ENCODE measurements around the gene CBX4.

DNA sequence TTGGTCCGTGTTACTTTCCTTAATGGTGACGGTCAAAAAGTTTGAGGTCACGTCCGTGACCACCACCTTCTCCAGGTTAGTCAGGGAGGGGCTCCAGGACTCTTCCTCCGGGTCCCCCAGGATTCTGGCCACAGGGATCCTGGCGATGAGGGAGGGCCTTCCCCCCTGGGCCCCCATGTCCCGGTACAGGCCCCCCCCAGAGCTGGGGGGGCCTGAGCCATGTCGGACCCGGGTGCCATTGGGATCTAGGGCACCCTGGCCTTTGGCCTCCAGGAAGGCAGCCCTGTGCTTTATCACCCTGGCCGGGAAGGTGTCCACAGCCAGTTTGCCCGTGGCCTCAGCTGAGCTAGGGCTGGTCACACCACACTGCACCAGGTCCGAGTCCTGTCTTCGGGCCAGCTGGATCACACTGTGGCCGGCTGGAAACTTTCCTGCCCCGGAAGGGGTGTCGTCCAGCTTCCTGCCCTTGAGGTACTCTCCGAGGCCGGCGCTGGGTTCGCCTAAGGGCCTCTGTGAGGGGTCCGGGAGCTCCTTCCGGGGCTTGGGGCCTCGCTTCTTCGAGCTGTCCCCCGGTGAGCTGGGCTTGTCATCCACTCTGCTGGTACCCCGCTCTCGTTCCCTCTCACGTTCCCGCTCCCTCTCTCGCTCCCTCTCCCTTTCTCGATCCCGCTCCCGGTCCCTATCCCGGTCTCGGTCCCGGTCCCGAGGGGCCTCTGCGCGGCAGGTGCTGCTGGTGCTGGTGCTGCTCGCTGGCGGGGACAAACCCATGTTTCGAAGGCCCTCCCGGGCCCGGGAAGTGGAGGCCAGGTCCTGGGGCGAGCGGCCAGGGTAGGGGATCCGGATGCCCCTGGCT, 44.4 kb downstream of the CBX4 start:
- no peak for TF ChIP-seq CTCF (IDR thresholded peaks at IDR 0.05)
- no peak for TF ChIP-seq POLR2A (IDR thresholded peaks at IDR 0.05)

Data from right lobe of liver (tissue), 4 donors.